Prostate gland (tissue), 2 donors: ENCODE measurements around the gene SMIM5.

Experiments used
- POLR2A ChIP-seq: fragments of 450-650 bp; IDR thresholded peaks from one replicate; pipeline ENCODE4 v1.6.1; 2016; ENCODE audit warnings: antibody characterized with exemption, mild to moderate bottlenecking
- POLR2AphosphoS5 ChIP-seq: sonication (generic); formaldehyde crosslinking; IDR thresholded peaks from one replicate; pipeline ENCODE4 v1.6.1; 2017; ENCODE audit warnings: antibody characterized with exemption
- TF ChIP-seq, protein P1 (sequence below), 4 experiments: fragments of 200-600 bp in 2 of 4; fragments of 450-650 bp in 2 of 4; sonication (generic) in 2 of 4; IDR thresholded peaks; 1 replicate in 3 of 4; 2 replicates in 1 of 4; pipeline ENCODE4 v1.5.1; 2016 to 2019; ENCODE audit warnings: antibody characterized with exemption in 4 of 4, mild to moderate bottlenecking in 2 of 4, moderate library complexity in 2 of 4

GRCh38 chr17:75595284-75595919 is 37.8 kb upstream of the SMIM5 start:
- TF ChIP-seq POLR2AphosphoS5: no peak
- TF ChIP-seq, protein P1, sequence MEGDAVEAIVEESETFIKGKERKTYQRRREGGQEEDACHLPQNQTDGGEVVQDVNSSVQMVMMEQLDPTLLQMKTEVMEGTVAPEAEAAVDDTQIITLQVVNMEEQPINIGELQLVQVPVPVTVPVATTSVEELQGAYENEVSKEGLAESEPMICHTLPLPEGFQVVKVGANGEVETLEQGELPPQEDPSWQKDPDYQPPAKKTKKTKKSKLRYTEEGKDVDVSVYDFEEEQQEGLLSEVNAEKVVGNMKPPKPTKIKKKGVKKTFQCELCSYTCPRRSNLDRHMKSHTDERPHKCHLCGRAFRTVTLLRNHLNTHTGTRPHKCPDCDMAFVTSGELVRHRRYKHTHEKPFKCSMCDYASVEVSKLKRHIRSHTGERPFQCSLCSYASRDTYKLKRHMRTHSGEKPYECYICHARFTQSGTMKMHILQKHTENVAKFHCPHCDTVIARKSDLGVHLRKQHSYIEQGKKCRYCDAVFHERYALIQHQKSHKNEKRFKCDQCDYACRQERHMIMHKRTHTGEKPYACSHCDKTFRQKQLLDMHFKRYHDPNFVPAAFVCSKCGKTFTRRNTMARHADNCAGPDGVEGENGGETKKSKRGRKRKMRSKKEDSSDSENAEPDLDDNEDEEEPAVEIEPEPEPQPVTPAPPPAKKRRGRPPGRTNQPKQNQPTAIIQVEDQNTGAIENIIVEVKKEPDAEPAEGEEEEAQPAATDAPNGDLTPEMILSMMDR (IDR thresholded peaks at IDR 0.05): no peak
- no peak for TF ChIP-seq POLR2A
